ENCODE results near the gene TMEM150B. TPM values are rescaled to one million over a fixed set of nuclear protein-coding genes. Genes with fewer than 3 reads are reported as not detected.

Gene TMEM150B
- total and polyA plus RNA-seq, 2 of the 13 experiments (the other 11 are each of a cell fraction or from before 2014, with no cell fraction given) = 1.3 to 1.8 TPM

DNA sequence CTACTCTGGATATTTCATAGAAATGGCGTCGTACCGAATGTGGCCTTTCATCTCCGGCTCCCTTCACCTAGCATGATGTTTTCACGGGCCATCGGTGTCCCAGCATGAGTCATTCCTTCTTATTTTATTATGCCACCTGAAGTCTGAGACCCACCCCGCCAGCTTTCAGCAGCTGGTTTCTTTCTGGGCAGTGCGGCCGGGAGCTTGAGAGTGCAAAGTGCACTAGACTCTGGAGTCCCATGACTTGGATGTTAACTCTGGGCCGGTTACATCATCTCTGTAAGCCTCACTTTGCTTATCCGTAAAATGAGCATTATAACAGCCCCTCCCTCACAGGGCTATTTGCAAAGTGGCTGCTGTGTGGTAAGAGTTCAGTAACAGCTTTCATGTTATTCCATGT, 8.7 kb upstream of the TMEM150B start (continued):
- TF ChIP-seq, protein P1, sequence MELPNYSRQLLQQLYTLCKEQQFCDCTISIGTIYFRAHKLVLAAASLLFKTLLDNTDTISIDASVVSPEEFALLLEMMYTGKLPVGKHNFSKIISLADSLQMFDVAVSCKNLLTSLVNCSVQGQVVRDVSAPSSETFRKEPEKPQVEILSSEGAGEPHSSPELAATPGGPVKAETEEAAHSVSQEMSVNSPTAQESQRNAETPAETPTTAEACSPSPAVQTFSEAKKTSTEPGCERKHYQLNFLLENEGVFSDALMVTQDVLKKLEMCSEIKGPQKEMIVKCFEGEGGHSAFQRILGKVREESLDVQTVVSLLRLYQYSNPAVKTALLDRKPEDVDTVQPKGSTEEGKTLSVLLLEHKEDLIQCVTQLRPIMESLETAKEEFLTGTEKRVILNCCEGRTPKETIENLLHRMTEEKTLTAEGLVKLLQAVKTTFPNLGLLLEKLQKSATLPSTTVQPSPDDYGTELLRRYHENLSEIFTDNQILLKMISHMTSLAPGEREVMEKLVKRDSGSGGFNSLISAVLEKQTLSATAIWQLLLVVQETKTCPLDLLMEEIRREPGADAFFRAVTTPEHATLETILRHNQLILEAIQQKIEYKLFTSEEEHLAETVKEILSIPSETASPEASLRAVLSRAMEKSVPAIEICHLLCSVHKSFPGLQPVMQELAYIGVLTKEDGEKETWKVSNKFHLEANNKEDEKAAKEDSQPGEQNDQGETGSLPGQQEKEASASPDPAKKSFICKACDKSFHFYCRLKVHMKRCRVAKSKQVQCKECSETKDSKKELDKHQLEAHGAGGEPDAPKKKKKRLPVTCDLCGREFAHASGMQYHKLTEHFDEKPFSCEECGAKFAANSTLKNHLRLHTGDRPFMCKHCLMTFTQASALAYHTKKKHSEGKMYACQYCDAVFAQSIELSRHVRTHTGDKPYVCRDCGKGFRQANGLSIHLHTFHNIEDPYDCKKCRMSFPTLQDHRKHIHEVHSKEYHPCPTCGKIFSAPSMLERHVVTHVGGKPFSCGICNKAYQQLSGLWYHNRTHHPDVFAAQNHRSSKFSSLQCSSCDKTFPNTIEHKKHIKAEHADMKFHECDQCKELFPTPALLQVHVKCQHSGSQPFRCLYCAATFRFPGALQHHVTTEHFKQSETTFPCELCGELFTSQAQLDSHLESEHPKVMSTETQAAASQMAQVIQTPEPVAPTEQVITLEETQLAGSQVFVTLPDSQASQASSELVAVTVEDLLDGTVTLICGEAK (IDR thresholded peaks at IDR 0.05) = no peak
- TF ChIP-seq, protein P1 (CRISPR knock-in tag; IDR thresholded peaks at IDR 0.05) = peak; percentile 76
- TF ChIP-seq YEATS4 (CRISPR knock-in tag; IDR thresholded peaks at IDR 0.05; ENCODE audit: borderline replicate concordance) (peak; percentile 86; the same call in 1 of the 2 replicates), SP4 (CRISPR knock-in tag; IDR thresholded peaks at IDR 0.05) (no peak), ZNF24 (IDR thresholded peaks at IDR 0.05) (no peak), ZFY (CRISPR knock-in tag; IDR thresholded peaks at IDR 0.05) (peak; percentile 42), KDM3A (CRISPR knock-in tag; IDR thresholded peaks at IDR 0.05; ENCODE audit: low read depth) (no peak), ZNF383 (CRISPR knock-in tag; IDR thresholded peaks at IDR 0.05; ENCODE audit: borderline replicate concordance) (no peak), ZNF367 (CRISPR knock-in tag; IDR thresholded peaks at IDR 0.05; ENCODE audit: borderline replicate concordance) (no peak), CENPX (CRISPR knock-in tag; IDR thresholded peaks at IDR 0.05) (no peak), GZF1 (CRISPR knock-in tag; IDR thresholded peaks at IDR 0.05) (peak; percentile 54; the same call in 1 of the 2 replicates), PPARG (CRISPR knock-in tag; conservative IDR thresholded peaks at IDR 0.05) (peak; percentile 43; the same call in 1 of the 2 replicates), MXI1 (IDR thresholded peaks at IDR 0.05; ENCODE audit: borderline replicate concordance, low read depth, low read length) (peak; percentile 49; the same call in 1 of the 3 replicates), TBL1XR1 (IDR thresholded peaks at IDR 0.05; ENCODE audit: borderline replicate concordance, low read length, partially characterized antibody) (peak; percentile 60), ZNF792 (CRISPR knock-in tag; IDR thresholded peaks at IDR 0.05) (peak; percentile 22; the same call in 1 of the 2 replicates), SOX5 (CRISPR knock-in tag; IDR thresholded peaks at IDR 0.05; ENCODE audit: borderline replicate concordance) (peak; percentile 64), GATA4 (IDR thresholded peaks at IDR 0.05; ENCODE audit: borderline replicate concordance, low read depth) (no peak; the same call in 1 of the 2 replicates)
- TF ChIP-seq, protein P2, sequence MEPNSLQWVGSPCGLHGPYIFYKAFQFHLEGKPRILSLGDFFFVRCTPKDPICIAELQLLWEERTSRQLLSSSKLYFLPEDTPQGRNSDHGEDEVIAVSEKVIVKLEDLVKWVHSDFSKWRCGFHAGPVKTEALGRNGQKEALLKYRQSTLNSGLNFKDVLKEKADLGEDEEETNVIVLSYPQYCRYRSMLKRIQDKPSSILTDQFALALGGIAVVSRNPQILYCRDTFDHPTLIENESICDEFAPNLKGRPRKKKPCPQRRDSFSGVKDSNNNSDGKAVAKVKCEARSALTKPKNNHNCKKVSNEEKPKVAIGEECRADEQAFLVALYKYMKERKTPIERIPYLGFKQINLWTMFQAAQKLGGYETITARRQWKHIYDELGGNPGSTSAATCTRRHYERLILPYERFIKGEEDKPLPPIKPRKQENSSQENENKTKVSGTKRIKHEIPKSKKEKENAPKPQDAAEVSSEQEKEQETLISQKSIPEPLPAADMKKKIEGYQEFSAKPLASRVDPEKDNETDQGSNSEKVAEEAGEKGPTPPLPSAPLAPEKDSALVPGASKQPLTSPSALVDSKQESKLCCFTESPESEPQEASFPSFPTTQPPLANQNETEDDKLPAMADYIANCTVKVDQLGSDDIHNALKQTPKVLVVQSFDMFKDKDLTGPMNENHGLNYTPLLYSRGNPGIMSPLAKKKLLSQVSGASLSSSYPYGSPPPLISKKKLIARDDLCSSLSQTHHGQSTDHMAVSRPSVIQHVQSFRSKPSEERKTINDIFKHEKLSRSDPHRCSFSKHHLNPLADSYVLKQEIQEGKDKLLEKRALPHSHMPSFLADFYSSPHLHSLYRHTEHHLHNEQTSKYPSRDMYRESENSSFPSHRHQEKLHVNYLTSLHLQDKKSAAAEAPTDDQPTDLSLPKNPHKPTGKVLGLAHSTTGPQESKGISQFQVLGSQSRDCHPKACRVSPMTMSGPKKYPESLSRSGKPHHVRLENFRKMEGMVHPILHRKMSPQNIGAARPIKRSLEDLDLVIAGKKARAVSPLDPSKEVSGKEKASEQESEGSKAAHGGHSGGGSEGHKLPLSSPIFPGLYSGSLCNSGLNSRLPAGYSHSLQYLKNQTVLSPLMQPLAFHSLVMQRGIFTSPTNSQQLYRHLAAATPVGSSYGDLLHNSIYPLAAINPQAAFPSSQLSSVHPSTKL (CRISPR knock-in tag; IDR thresholded peaks at IDR 0.05) = peak; percentile 85

All from HepG2 (cell line).